SK-N-SH (cell line): Measurements from ENCODE around the gene ERC2. TPM values are rescaled to one million over a fixed set of nuclear protein-coding genes. Genes with fewer than 3 reads are reported as not detected.

ENCODE experiments used
- CTCF ChIA-PET: fragments of 300-600, 350-600 bp; formaldehyde crosslinking; extraction: SDS; loops from one replicate; lab custom pipeline; 2021; lab: Yijun Ruan, JAX
- POLR2A ChIA-PET: fragments of 350-600 bp; sonication (Branson Sonifier 250); formaldehyde crosslinking; extraction: SDS; loops from one replicate; lab custom pipeline; 2020; ENCODE audit warnings: antibody characterized with exemption, inconsistent platforms; lab: Yijun Ruan, JAX
- DNase-seq: peaks from one replicate; pipeline ENCODE4 v3.0.0; 2012
- H2AFZ ChIP-seq: fragments of 200-600 bp; sonication (generic); 2 replicates; pipeline ENCODE4 v1.8.1; 2016; ENCODE audit warnings: antibody characterized with exemption, mild to moderate bottlenecking, low read depth
- H3F3A ChIP-seq: fragments of 200-600 bp; sonication (generic); replicated peaks from 2 replicates; pipeline ENCODE3; 2016; ENCODE audit warnings: antibody characterized with exemption, mild to moderate bottlenecking; ENCODE audit not compliant: insufficient read depth
- H3K27ac ChIP-seq, 2 experiments: fragments of 200-500 bp in 1 of 2; fragments of 200-600 bp in 1 of 2; sonication (Bioruptor generic) in 1 of 2; sonication (generic), shearing (Covaris generic) in 1 of 2; 2 replicates each; pipeline versions ENCODE4 v1.5.1 to v1.6.1; 2014 to 2016; ENCODE audit warnings: low read depth in 2 of 2, inconsistent platforms in 1 of 2, low read length in 1 of 2, mild to moderate bottlenecking in 1 of 2, mixed read lengths in 1 of 2
- H3K27me3 ChIP-seq: fragments of 200-600 bp; sonication (generic), shearing (Covaris generic); 2 replicates; pipeline ENCODE4 v1.6.1; 2016; ENCODE audit warnings: mixed run types; ENCODE audit not compliant: insufficient read depth
- H3K36me3 ChIP-seq, 2 experiments: fragments of 200-500 bp in 1 of 2; fragments of 200-600 bp in 1 of 2; sonication (Bioruptor generic) in 1 of 2; sonication (generic) in 1 of 2; replicated peaks in 1 of 2; 2 replicates each; pipeline versions ENCODE3 to v1.5.1; 2014 to 2016; ENCODE audit warnings: low read length in 1 of 2, mild to moderate bottlenecking in 1 of 2; ENCODE audit not compliant: insufficient read depth in 2 of 2, control insufficient read depth in 1 of 2
- H3K4me1 ChIP-seq, 2 experiments: fragments of 200-500 bp in 1 of 2; fragments of 200-600 bp in 1 of 2; sonication (Bioruptor generic) in 1 of 2; sonication (generic), shearing (Covaris generic) in 1 of 2; 2 replicates each; pipeline versions ENCODE4 v1.5.1 to v1.6.1; 2014 to 2016; ENCODE audit warnings: low read depth in 1 of 2, low read length in 1 of 2, mixed run types in 1 of 2; ENCODE audit not compliant: insufficient read depth in 2 of 2, control insufficient read depth in 1 of 2
- H3K4me2 ChIP-seq: fragments of 200-600 bp; sonication (generic), shearing (Covaris generic); 2 replicates; pipeline ENCODE4 v1.6.1; 2017; ENCODE audit warnings: mixed run types
- H3K4me3 ChIP-seq, 2 experiments: fragments of 200-500 bp in 1 of 2; fragments of 200-600 bp in 1 of 2; sonication (Bioruptor generic) in 1 of 2; sonication (generic), shearing (Covaris generic) in 1 of 2; 2 replicates each; pipeline versions ENCODE4 v1.5.1 to v1.8.1; 2014 to 2016; ENCODE audit warnings: low read depth in 2 of 2, inconsistent platforms in 1 of 2, low read length in 1 of 2, mild to moderate bottlenecking in 1 of 2, mixed read lengths in 1 of 2, moderate library complexity in 1 of 2
- H3K79me2 ChIP-seq: fragments of 200-600 bp; sonication (generic); 2 replicates; pipeline ENCODE4 v1.8.1; 2017; ENCODE audit warnings: mild to moderate bottlenecking; ENCODE audit not compliant: insufficient read depth
- H3K9ac ChIP-seq: fragments of 200-600 bp; sonication (generic); 2 replicates; pipeline ENCODE4 v1.6.1; 2017; ENCODE audit warnings: mixed run types
- H3K9me2 ChIP-seq: fragments of 200-600 bp; sonication (generic); 2 replicates; pipeline ENCODE4 v1.6.1; 2017; ENCODE audit warnings: mixed run types
- H3K9me3 ChIP-seq: fragments of 200-600 bp; sonication (generic); 2 replicates; pipeline ENCODE4 v1.6.1; 2017; ENCODE audit warnings: mixed run types, mild to moderate bottlenecking, moderate library complexity
- H4K20me1 ChIP-seq: fragments of 200-600 bp; sonication (generic); 2 replicates; pipeline ENCODE4 v1.6.1; 2017; ENCODE audit warnings: mild to moderate bottlenecking, mixed run types; ENCODE audit not compliant: insufficient read depth
- EZH2phosphoT487 ChIP-seq: fragments of 200-600 bp; sonication (generic); IDR thresholded peaks from 2 replicates; pipeline ENCODE4 v1.6.1; 2017; ENCODE audit warnings: low read depth, mixed run types, mild to moderate bottlenecking, antibody characterized with exemption, moderate library complexity, borderline replicate concordance
- GABPA ChIP-seq: IDR thresholded peaks from 2 replicates; pipeline ENCODE4 v1.4.0; 2012; ENCODE audit warnings: low read depth, mild to moderate bottlenecking
- GATA2 ChIP-seq: sonication (generic); formaldehyde crosslinking; IDR thresholded peaks from 2 replicates; pipeline ENCODE4 v1.5.0; 2020; ENCODE audit warnings: mild to moderate bottlenecking, missing genetic modification reagents
- IRF3 ChIP-seq: fragments of 150-350 bp; IDR thresholded peaks from 2 replicates; pipeline ENCODE4 v1.6.1; 2016; ENCODE audit warnings: mild to moderate bottlenecking, low read depth, low read length
- NFIC ChIP-seq: IDR thresholded peaks from 2 replicates; pipeline ENCODE4 v1.4.0; 2012; ENCODE audit warnings: borderline replicate concordance
- PBX3 ChIP-seq: IDR thresholded peaks from 2 replicates; pipeline ENCODE4; 2012
- POLR2AphosphoS5 ChIP-seq: IDR thresholded peaks from 2 replicates; pipeline ENCODE4 v1.6.1; 2012; ENCODE audit warnings: low read depth, low read length
- SIN3A ChIP-seq: IDR thresholded peaks from 2 replicates; pipeline ENCODE4 v1.6.1; 2012; ENCODE audit warnings: low read depth, mild to moderate bottlenecking, low read length, moderate library complexity, borderline replicate concordance
- TEAD4 ChIP-seq: IDR thresholded peaks from 2 replicates; pipeline ENCODE4 v1.4.0; 2012; ENCODE audit warnings: mild to moderate bottlenecking, borderline replicate concordance; ENCODE audit not compliant: insufficient read depth
- YY1 ChIP-seq: IDR thresholded peaks from 2 replicates; pipeline ENCODE4 v1.4.0; 2012; ENCODE audit warnings: low read depth, mild to moderate bottlenecking
- WGBS: methylation state at CpG from one replicate; pipeline ENCODE4 v1.1.6; 2017; ENCODE audit warnings: low lambda C conversion rate; 5-methylcytosine and 5-hydroxymethylcytosine counted together
- polyA plus RNA-seq, 3 experiments: library from polyadenylated mRNA; depleted of rRNA; stranded (reverse); fragments of >200 nt; gene quantifications; 2 replicates each; pipeline ENCODE4 v1.2.3, GENCODE V29; 2012
- TF ChIP-seq, protein P1 (sequence below): IDR thresholded peaks from 2 replicates; pipeline ENCODE4 v1.6.1; 2012; ENCODE audit warnings: mild to moderate bottlenecking, low read depth, low read length, moderate library complexity
- TF ChIP-seq, protein P2 (sequence below): IDR thresholded peaks from 2 replicates; pipeline ENCODE4 v1.4.0; 2012; ENCODE audit warnings: low read depth, borderline replicate concordance
- TF ChIP-seq, protein P3 (sequence below): IDR thresholded peaks from 2 replicates; pipeline ENCODE4 v1.4.0; 2012; ENCODE audit warnings: low read depth, borderline replicate concordance

ERC2 gene
- polyA plus RNA-seq, 1 of the 3 experiments (the other 2 are of a cell fraction): 1.6 TPM

- ChIA-PET POLR2A (no interaction called here), CTCF (interaction anchor here (1.2 to 6.1 kb wide), 2 partner anchors 23 to 30 kb away, joined by 3 to 39 read pairs; no protein-coding TSS in a partner anchor)
- H3K4me2 ChIP-seq: no peak overlapping the region
- WGBS: 38% methylated on average over 1 of the region's 1 CpG
- no peaks in the 10 kb centered on the region for H3K9me3 ChIP-seq
- H3K27me3 ChIP-seq: no peaks in the 10 kb centered on the region
- H3K4me3 ChIP-seq: no peak overlapping the region
- no peak for TF ChIP-seq GABPA
- TF ChIP-seq, protein P1, sequence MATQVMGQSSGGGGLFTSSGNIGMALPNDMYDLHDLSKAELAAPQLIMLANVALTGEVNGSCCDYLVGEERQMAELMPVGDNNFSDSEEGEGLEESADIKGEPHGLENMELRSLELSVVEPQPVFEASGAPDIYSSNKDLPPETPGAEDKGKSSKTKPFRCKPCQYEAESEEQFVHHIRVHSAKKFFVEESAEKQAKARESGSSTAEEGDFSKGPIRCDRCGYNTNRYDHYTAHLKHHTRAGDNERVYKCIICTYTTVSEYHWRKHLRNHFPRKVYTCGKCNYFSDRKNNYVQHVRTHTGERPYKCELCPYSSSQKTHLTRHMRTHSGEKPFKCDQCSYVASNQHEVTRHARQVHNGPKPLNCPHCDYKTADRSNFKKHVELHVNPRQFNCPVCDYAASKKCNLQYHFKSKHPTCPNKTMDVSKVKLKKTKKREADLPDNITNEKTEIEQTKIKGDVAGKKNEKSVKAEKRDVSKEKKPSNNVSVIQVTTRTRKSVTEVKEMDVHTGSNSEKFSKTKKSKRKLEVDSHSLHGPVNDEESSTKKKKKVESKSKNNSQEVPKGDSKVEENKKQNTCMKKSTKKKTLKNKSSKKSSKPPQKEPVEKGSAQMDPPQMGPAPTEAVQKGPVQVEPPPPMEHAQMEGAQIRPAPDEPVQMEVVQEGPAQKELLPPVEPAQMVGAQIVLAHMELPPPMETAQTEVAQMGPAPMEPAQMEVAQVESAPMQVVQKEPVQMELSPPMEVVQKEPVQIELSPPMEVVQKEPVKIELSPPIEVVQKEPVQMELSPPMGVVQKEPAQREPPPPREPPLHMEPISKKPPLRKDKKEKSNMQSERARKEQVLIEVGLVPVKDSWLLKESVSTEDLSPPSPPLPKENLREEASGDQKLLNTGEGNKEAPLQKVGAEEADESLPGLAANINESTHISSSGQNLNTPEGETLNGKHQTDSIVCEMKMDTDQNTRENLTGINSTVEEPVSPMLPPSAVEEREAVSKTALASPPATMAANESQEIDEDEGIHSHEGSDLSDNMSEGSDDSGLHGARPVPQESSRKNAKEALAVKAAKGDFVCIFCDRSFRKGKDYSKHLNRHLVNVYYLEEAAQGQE: no peak
- TF ChIP-seq GATA2 (CRISPR knock-in tag): no peak
- TF ChIP-seq NFIC: no peak
- no peaks in the 10 kb centered on the region; a peak in 1 of 4 replicates for H3K4me1 ChIP-seq
- H3K79me2 ChIP-seq: no peaks in the 10 kb centered on the region
- H3K9ac ChIP-seq: no peak overlapping the region
- H2AFZ ChIP-seq: no peak overlapping the region
- H3K27ac ChIP-seq: no peak overlapping the region
- H3K36me3 ChIP-seq: no peaks in the 10 kb centered on the region
- no peaks in the 10 kb centered on the region for H4K20me1 ChIP-seq
- DNase-seq: no peak
- H3F3A ChIP-seq: no peaks in the 10 kb centered on the region
- no peaks in the 10 kb centered on the region for H3K9me2 ChIP-seq
Measured at GRCh38 chr3:56363720-56364119, 104.5 kb downstream of the ERC2 start.

DNA sequence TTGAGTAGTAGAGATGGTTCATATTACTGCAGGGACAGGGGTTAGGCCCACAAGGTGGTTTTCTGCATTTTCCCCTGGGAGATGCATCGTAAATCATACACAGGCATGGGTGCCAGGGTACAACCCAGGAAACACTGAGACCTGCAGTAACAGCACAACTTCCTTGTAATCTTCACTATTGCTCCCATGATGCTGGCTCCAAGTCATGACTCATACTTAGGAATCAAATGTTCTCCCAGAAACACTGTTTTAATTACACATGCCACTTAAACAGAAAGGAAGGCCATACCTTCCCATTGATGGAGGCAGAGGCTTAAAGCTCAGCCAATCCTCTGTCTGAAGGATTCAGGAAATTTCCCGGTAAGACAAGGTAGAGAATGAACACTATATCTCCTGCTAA lies 106.5 kb downstream of the ERC2 start:
- TF ChIP-seq, protein P2, sequence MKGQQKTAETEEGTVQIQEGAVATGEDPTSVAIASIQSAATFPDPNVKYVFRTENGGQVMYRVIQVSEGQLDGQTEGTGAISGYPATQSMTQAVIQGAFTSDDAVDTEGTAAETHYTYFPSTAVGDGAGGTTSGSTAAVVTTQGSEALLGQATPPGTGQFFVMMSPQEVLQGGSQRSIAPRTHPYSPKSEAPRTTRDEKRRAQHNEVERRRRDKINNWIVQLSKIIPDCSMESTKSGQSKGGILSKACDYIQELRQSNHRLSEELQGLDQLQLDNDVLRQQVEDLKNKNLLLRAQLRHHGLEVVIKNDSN: no peak
- no peak for TF ChIP-seq PBX3
- no peak for TF ChIP-seq TEAD4
- no peak for TF ChIP-seq YY1
- TF ChIP-seq SIN3A: no peak
- TF ChIP-seq EZH2phosphoT487: no peak
- TF ChIP-seq, protein P3, sequence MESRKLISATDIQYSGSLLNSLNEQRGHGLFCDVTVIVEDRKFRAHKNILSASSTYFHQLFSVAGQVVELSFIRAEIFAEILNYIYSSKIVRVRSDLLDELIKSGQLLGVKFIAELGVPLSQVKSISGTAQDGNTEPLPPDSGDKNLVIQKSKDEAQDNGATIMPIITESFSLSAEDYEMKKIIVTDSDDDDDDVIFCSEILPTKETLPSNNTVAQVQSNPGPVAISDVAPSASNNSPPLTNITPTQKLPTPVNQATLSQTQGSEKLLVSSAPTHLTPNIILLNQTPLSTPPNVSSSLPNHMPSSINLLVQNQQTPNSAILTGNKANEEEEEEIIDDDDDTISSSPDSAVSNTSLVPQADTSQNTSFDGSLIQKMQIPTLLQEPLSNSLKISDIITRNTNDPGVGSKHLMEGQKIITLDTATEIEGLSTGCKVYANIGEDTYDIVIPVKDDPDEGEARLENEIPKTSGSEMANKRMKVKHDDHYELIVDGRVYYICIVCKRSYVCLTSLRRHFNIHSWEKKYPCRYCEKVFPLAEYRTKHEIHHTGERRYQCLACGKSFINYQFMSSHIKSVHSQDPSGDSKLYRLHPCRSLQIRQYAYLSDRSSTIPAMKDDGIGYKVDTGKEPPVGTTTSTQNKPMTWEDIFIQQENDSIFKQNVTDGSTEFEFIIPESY: no peak
- no peak for TF ChIP-seq GABPA
- no peak for TF ChIP-seq POLR2AphosphoS5
- TF ChIP-seq IRF3: no peak
- TF ChIP-seq, all 33 proteins: peak for 0
- Histone ChIP-seq H3K4me3 (no peak overlapping the region), H3K79me2 (no peaks in the 10 kb centered on the region), H3K27ac (no peak overlapping the region), H2AFZ (no peak overlapping the region), H3K9me2 (no peaks in the 10 kb centered on the region), H3K9ac (no peak overlapping the region), H3K27me3 (no peaks in the 10 kb centered on the region), H3K4me1 (no peaks in the 10 kb centered on the region; a peak in 1 of 4 replicates), H4K20me1 (no peaks in the 10 kb centered on the region), H3K36me3 (no peaks in the 10 kb centered on the region), H3K9me3 (no peaks in the 10 kb centered on the region), H3F3A (no peaks in the 10 kb centered on the region), H3K4me2 (no peak overlapping the region)
- CTCF ChIA-PET: interaction anchor here (1.3 to 6.1 kb wide), 2 partner anchors 21 to 133 kb away, joined by 5 to 39 read pairs; no protein-coding TSS in a partner anchor
- DNase-seq: no peak
- POLR2A ChIA-PET: no interaction called here
- whole genome bisulfite sequencing: 55% methylated on average over 2 of the region's 2 CpGs
